Body of pancreas (tissue), 4 donors: ENCODE data around the gene SEC22C. TPM values are rescaled to one million over a fixed set of nuclear protein-coding genes. Genes with fewer than 3 reads are reported as not detected.

Source experiments
- ATAC-seq: fragments of 150-250 bp; one replicate; pipeline ENCODE4 v1.9.1; 2016
- DNase-seq, 4 donors: peaks; one replicate each; pipeline ENCODE4 v3.0.0-alpha.2; 2019
- H3K27ac ChIP-seq, 4 donors: fragments of 200-600 bp; sonication (generic); 1 replicate in 3 of 4; 2 replicates in 1 of 4; pipeline versions ENCODE4 v1.5.1 to v1.6.1; 2016 to 2019; ENCODE audit warnings: mild to moderate bottlenecking in 1 of 4, mixed read lengths in 1 of 4, moderate library complexity in 1 of 4
- H3K27me3 ChIP-seq, 2 donors: fragments of 200-600 bp; sonication (generic); one replicate each; pipeline ENCODE4 v1.6.0; 2016; ENCODE audit warnings: mild to moderate bottlenecking in 1 of 2
- H3K36me3 ChIP-seq, 2 donors: fragments of 200-600 bp; sonication (generic); replicated peaks in 1 of 2; 2 replicates each; pipeline ENCODE4 v1.5.1; 2016; ENCODE audit warnings: low read depth in 2 of 2; ENCODE audit not compliant: insufficient read depth in 1 of 2
- H3K4me1 ChIP-seq: fragments of 200-600 bp; sonication (generic); one replicate; pipeline ENCODE4 v1.6.0; 2016
- H3K4me3 ChIP-seq, 2 donors: fragments of 200-600 bp; sonication (generic); 1 replicate in 1 of 2; 2 replicates in 1 of 2; pipeline ENCODE4 v1.5.1; 2016 to 2019
- H3K9me3 ChIP-seq, 3 donors: fragments of 200-600 bp; sonication (generic); 1 replicate in 2 of 3; 2 replicates in 1 of 3; pipeline ENCODE4 v1.5.1; 2016
- CTCF ChIP-seq, 7 experiments: fragments of 450-650 bp in 4 of 7; fragments of 200-600 bp in 3 of 7; sonication (generic) in 3 of 7; IDR thresholded peaks; one replicate each; pipeline ENCODE4 v1.5.1; 2016 to 2019; ENCODE audit warnings: antibody characterized with exemption in 7 of 7
- POLR2A ChIP-seq, 3 donors: fragments of 450-650 bp; IDR thresholded peaks; one replicate each; pipeline ENCODE4 v1.6.1; 2016; ENCODE audit warnings: antibody characterized with exemption in 3 of 3, mild to moderate bottlenecking in 2 of 3
- WGBS, 2 donors: methylation state at CpG; one replicate each; pipeline ENCODE4 v1.1.5; 2017; 5-methylcytosine and 5-hydroxymethylcytosine counted together
- intact Hi-C: fragments of 100-400 bp; cut with DNase I; formaldehyde crosslinking; loops from one replicate; pipeline ENCODE4 v1.15.1; 2023
- total RNA-seq, 2 donors: library from RNA; depleted of rRNA; stranded (reverse); fragments of >200 nt; gene quantifications; one replicate each; pipeline ENCODE4 v1.1.0, GENCODE V29; 2016

The SEC22C gene
- total RNA-seq, 2 donors from 2014 or later = 23.1 to 30.9 TPM

GRCh38 chr3:42499478-42499871 lies 82.3 kb downstream of the SEC22C start:
- Histone ChIP-seq H3K27me3 (peaks cover 0 to 4% of the 10 kb centered on the region in 2 donors), H3K27ac (no peak overlapping the region), H3K4me3 (no peak overlapping the region), H3K4me1 (peaks cover 19% of the 10 kb centered on the region), H3K9me3 (no peaks in the 10 kb centered on the region), H3K36me3 (no peaks in the 10 kb centered on the region)
- WGBS, 2 donors = 54 to 68% methylated on average over 3 of the region's 3 CpGs
- ATAC-seq = no peak
- peak in 1 of 4 donors; percentile 4 for DNase-seq
- intact Hi-C loops = no loop called here
- TF ChIP-seq CTCF (IDR thresholded peaks at IDR 0.05) = no peak
- no peak for TF ChIP-seq POLR2A (IDR thresholded peaks at IDR 0.05)

- peak in 3 of 4 donors; percentile 1 to 9 (median 6) for DNase-seq
- TF ChIP-seq POLR2A (IDR thresholded peaks at IDR 0.05) (no peak), CTCF (IDR thresholded peaks at IDR 0.05) (no peak)
- no peaks in the 10 kb centered on the region for H3K9me3 ChIP-seq
These were observed 82.8 kb downstream of the SEC22C start for GRCh38 chr3:42498791-42499477.

GRCh38 chr3:42498034-42498433 lies 83.7 kb downstream of the SEC22C start:
- H3K4me3 ChIP-seq = no peak overlapping the region
- 44 to 59% methylated on average over 1 of the region's 1 CpG for WGBS, 2 donors
- peaks cover 19% of the 10 kb centered on the region for H3K4me1 ChIP-seq
- DNase-seq (peak in 2 of 4 donors; percentile 1 to 2), ATAC-seq (no peak)
- no peaks in the 10 kb centered on the region for H3K9me3 ChIP-seq
- no peak for TF ChIP-seq POLR2A (IDR thresholded peaks at IDR 0.05)
- no peak for TF ChIP-seq CTCF (IDR thresholded peaks at IDR 0.05)
- no peak overlapping the region for H3K27ac ChIP-seq
- no peaks in the 10 kb centered on the region for H3K36me3 ChIP-seq
- H3K27me3 ChIP-seq = peaks cover 0 to 4% of the 10 kb centered on the region in 2 donors
- intact Hi-C loops = no loop called here

More at GRCh38 chr3:42498791-42499477, 82.8 kb downstream of the SEC22C start:
- intact Hi-C loops = no loop called here
- Histone ChIP-seq H3K27ac (no peak overlapping the region), H3K36me3 (no peaks in the 10 kb centered on the region), H3K4me3 (no peak overlapping the region), H3K27me3 (peaks cover 0 to 4% of the 10 kb centered on the region in 2 donors), H3K4me1 (peaks cover 19% of the 10 kb centered on the region)
- ATAC-seq = no peak
- 86 to 89% methylated on average over 6 to 13 of the region's 13 CpGs for WGBS, 2 donors

Other genes with a start within 250 kb of the SEC22C start
- gene LYZL4, start 171.4 kb downstream of the SEC22C start, total RNA-seq = not detected
- 10 to 100 TPM in 1 of 2 donors, under 1 TPM in 1; 0.99 to 10.6 TPM for gene VIPR1, start 79.3 kb downstream of the SEC22C start, total RNA-seq
- 1 to 10 TPM; 5.3 to 7.8 TPM for gene SS18L2, start 8.9 kb upstream of the SEC22C start, total RNA-seq
- 100 to 1,000 TPM; 115 to 128 TPM for gene NKTR, start 18.7 kb upstream of the SEC22C start, total RNA-seq
- 10 to 100 TPM; 19.7 to 20.4 TPM for gene ZBTB47, start 71.7 kb upstream of the SEC22C start, total RNA-seq
- not detected for gene KLHL40, start 103.6 kb upstream of the SEC22C start, total RNA-seq
- under 1 TPM in 1 of 2 donors, not detected in 1; 0.26 TPM for gene HHATL, start 120.8 kb upstream of the SEC22C start, total RNA-seq
- gene CCDC13, start 191.3 kb upstream of the SEC22C start, total RNA-seq = 1 to 10 TPM; 3.9 to 6.3 TPM
- gene HIGD1A, start 222.5 kb upstream of the SEC22C start, total RNA-seq = 10 to 100 TPM; 36.3 to 52.4 TPM
- 1 to 10 TPM; 3.3 to 3.4 TPM for gene ACKR2, start 227.5 kb upstream of the SEC22C start, total RNA-seq